HEK293 (cell line): ENCODE measurements around the gene CCNK.

ENCODE experiments used
- SETDB1 ChIP-seq: IDR thresholded peaks from one replicate; pipeline ENCODE4 v1.6.1; 2017; ENCODE audit warnings: mild to moderate bottlenecking, low read length, moderate library complexity, mixed read lengths; ENCODE audit not compliant: insufficient read length
- YY1 ChIP-seq: fragments of 450-650 bp; formaldehyde crosslinking; IDR thresholded peaks from 2 replicates; pipeline ENCODE4 v1.5.1; 2018; ENCODE audit warnings: missing biosample characterization, missing genetic modification characterization
- ZBTB17 ChIP-seq: fragments of 450-650 bp; formaldehyde crosslinking; IDR thresholded peaks from 2 replicates; pipeline ENCODE4 v1.5.1; 2016; ENCODE audit warnings: missing biosample characterization, missing genetic modification characterization
- ZFP37 ChIP-seq: fragments of 450-650 bp; formaldehyde crosslinking; IDR thresholded peaks from 2 replicates; pipeline ENCODE4 v1.5.1; 2016; ENCODE audit warnings: missing biosample characterization, missing genetic modification characterization
- ZNF292 ChIP-seq: fragments of 450-650 bp; formaldehyde crosslinking; IDR thresholded peaks from 2 replicates; pipeline ENCODE4 v1.5.1; 2016; ENCODE audit warnings: low read depth, missing biosample characterization, missing genetic modification characterization, borderline replicate concordance
- ZNF660 ChIP-seq: fragments of 450-650 bp; IDR thresholded peaks from 2 replicates; pipeline ENCODE4 v1.5.1; 2018; ENCODE audit warnings: missing biosample characterization, mild to moderate bottlenecking, missing genetic modification characterization
- ZNF792 ChIP-seq: fragments of 450-650 bp; formaldehyde crosslinking; IDR thresholded peaks from 2 replicates; pipeline ENCODE4 v1.5.1; 2016; ENCODE audit warnings: missing biosample characterization, missing genetic modification characterization
- ZSCAN30 ChIP-seq: fragments of 450-650 bp; IDR thresholded peaks from 2 replicates; pipeline ENCODE4 v1.5.1; 2018; ENCODE audit warnings: missing biosample characterization, mild to moderate bottlenecking, missing genetic modification characterization, moderate library complexity
- TF ChIP-seq, protein P1 (sequence below): fragments of 450-650 bp; formaldehyde crosslinking; IDR thresholded peaks from 2 replicates; pipeline ENCODE4 v1.5.1; 2016; ENCODE audit warnings: missing biosample characterization, missing genetic modification characterization
- TF ChIP-seq, protein P2 (sequence below): fragments of 450-650 bp; formaldehyde crosslinking; IDR thresholded peaks from 2 replicates; pipeline ENCODE4 v1.5.1; 2016; ENCODE audit warnings: missing biosample characterization, missing genetic modification characterization

DNA sequence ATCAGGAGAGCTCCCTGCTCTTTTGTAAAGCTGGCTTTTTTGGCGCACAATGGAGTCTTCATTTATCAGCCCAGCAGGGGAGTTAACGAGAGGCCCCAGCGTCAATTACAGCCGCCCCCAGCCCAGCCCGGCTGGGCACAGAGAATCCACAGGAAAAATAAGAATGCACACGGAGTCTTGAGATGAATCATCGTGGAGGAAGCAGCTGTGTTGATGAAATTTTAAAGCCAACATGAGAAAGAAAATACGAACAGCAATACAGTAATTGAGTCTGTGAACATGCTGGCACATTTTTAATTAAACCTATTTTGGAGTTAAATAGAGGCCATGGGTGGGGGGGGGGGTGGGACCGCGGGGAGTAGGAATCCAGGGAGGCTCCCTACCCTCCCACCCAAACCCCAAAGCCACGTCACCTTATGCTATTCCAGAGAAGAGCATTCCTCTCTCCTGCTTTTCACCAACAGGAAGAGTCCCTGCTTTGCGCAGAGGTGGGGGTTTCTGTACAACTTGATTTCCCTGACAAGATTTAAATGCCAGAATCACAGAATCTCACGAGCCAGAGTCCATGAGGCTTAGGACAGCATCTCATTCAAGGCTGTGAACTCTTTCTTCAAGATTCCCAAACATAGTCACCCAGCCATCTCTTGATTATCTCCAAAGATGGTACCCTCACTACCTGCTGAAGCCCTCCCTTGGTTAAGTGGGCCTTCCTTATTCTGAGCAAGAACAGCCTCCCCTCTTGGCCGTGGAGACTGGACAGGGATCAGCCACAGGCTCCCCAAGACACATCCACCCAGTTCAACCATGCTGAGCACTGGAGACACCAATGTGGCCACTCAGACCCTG, 50.3 kb downstream of the CCNK start:
- no peak for TF ChIP-seq ZBTB17 (tag by site-specific recombination)
- no peak for TF ChIP-seq ZNF292 (tag by site-specific recombination)
- no peak for TF ChIP-seq SETDB1
- no peak for TF ChIP-seq ZNF660
- TF ChIP-seq, protein P1, sequence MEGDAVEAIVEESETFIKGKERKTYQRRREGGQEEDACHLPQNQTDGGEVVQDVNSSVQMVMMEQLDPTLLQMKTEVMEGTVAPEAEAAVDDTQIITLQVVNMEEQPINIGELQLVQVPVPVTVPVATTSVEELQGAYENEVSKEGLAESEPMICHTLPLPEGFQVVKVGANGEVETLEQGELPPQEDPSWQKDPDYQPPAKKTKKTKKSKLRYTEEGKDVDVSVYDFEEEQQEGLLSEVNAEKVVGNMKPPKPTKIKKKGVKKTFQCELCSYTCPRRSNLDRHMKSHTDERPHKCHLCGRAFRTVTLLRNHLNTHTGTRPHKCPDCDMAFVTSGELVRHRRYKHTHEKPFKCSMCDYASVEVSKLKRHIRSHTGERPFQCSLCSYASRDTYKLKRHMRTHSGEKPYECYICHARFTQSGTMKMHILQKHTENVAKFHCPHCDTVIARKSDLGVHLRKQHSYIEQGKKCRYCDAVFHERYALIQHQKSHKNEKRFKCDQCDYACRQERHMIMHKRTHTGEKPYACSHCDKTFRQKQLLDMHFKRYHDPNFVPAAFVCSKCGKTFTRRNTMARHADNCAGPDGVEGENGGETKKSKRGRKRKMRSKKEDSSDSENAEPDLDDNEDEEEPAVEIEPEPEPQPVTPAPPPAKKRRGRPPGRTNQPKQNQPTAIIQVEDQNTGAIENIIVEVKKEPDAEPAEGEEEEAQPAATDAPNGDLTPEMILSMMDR: no peak
- TF ChIP-seq ZNF792 (tag by site-specific recombination): no peak
- no peak for TF ChIP-seq YY1
- no peak for TF ChIP-seq ZSCAN30 (tag by site-specific recombination)
- TF ChIP-seq ZFP37: no peak
- TF ChIP-seq, protein P2, sequence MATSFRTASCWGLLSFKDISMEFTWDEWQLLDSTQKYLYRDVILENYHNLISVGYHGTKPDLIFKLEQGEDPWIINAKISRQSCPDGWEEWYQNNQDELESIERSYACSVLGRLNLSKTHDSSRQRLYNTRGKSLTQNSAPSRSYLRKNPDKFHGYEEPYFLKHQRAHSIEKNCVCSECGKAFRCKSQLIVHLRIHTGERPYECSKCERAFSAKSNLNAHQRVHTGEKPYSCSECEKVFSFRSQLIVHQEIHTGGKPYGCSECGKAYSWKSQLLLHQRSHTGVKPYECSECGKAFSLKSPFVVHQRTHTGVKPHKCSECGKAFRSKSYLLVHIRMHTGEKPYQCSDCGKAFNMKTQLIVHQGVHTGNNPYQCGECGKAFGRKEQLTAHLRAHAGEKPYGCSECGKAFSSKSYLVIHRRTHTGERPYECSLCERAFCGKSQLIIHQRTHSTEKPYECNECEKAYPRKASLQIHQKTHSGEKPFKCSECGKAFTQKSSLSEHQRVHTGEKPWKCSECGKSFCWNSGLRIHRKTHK (tag by site-specific recombination): no peak
